ENCODE measurements around the gene FBN2. TPM values are rescaled to one million over a fixed set of nuclear protein-coding genes. Genes with fewer than 3 reads are reported as not detected.

The FBN2 gene
- polyA plus RNA-seq, 1 experiment, result 157 TPM

DNA sequence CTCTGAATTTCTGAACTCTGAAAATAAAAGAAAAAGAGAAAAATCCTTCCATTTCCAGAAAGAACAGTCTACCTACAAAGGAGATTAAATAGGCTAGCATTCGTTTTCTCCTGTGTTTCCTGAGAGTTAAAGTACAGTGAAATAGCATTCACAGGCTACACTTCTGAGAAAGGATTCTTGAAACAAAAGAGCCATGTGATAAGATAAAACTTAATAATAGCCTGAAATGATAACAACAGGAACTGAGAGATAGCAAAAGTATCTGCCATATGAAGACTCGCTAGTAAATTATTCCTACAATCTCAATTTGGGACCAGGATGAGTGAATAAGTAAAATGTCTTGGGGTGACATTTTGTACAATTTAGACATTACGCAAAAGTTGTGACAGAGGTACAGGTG is 62.4 kb downstream of the FBN2 start:
- DNase-seq (ENCODE audit: low read depth), result no peak
- TF ChIP-seq, protein P1, sequence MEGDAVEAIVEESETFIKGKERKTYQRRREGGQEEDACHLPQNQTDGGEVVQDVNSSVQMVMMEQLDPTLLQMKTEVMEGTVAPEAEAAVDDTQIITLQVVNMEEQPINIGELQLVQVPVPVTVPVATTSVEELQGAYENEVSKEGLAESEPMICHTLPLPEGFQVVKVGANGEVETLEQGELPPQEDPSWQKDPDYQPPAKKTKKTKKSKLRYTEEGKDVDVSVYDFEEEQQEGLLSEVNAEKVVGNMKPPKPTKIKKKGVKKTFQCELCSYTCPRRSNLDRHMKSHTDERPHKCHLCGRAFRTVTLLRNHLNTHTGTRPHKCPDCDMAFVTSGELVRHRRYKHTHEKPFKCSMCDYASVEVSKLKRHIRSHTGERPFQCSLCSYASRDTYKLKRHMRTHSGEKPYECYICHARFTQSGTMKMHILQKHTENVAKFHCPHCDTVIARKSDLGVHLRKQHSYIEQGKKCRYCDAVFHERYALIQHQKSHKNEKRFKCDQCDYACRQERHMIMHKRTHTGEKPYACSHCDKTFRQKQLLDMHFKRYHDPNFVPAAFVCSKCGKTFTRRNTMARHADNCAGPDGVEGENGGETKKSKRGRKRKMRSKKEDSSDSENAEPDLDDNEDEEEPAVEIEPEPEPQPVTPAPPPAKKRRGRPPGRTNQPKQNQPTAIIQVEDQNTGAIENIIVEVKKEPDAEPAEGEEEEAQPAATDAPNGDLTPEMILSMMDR (IDR thresholded peaks at IDR 0.05; ENCODE audit: insufficient read depth, low read depth, low read length), result no peak
- Histone ChIP-seq H3K27me3 (ENCODE audit: control insufficient read depth, insufficient read depth, low read length) (no peaks in the 10 kb centered on the region), H3K36me3 (ENCODE audit: control insufficient read depth, insufficient read depth, low read length) (peaks cover 3% of the 10 kb centered on the region; the same call in 1 of the 2 replicates), H3K4me3 (ENCODE audit: low read depth, low read length) (no peak overlapping the region)
- POLR2A ChIA-PET, result no interaction called here
- CTCF ChIA-PET, result no interaction called here

DNA sequence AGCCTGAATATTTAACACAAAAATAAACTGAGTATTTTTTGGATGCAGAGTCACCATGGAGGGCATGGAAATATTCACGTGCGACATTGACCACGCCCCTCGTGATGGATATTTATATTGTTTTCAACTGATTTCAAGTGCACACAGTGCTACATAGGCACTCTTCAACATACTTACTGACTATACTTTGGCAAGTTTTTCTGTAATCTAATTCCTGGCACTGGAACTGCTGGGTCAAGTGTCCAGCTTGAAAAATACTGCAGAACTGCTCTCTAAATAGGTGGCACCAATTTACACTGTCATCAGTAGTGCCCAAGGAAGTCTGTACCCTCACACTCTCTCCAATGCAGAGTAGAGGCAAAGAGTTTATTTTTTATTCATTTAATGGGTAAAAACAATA is 65.1 kb downstream of the FBN2 start:
- Histone ChIP-seq H3K27me3 (ENCODE audit: control insufficient read depth, insufficient read depth, low read length) (no peaks in the 10 kb centered on the region), H3K4me3 (ENCODE audit: low read depth, low read length) (no peak overlapping the region), H3K36me3 (ENCODE audit: control insufficient read depth, insufficient read depth, low read length) (0 out of 2 replicates have a peak, but pooled peaks cover 2% of the 10 kb centered on the region)
- DNase-seq (ENCODE audit: low read depth), result no peak
- POLR2A ChIA-PET, result no interaction called here
- CTCF ChIA-PET, result no interaction called here
- TF ChIP-seq, protein P1 (IDR thresholded peaks at IDR 0.05; ENCODE audit: insufficient read depth, low read depth, low read length), result no peak

DNA sequence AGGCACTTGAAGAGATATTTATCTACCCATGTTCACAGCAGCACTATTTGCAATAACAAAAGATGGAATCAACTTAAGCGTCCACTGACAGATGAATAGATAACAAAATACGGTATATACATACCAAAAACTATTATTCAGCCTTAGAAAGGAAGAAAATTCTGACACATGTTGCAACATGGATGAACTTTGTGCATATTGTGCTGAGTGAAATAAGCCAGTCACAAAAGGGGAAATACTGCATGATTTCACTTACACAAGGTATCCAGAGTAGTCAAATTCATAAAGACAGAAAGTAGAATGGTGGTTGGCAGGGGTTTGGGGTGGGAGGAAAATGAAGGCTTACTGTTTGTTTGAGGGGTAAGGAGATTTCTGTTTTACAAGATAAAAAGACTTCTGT is 66.0 kb downstream of the FBN2 start:
- H3K27me3 ChIP-seq (ENCODE audit: control insufficient read depth, insufficient read depth, low read length), result no peaks in the 10 kb centered on the region
- H3K36me3 ChIP-seq (ENCODE audit: control insufficient read depth, insufficient read depth, low read length), result 0 out of 2 replicates have a peak, but pooled peaks cover 2% of the 10 kb centered on the region
- no peak overlapping the region for H3K4me3 ChIP-seq (ENCODE audit: low read depth, low read length)
- CTCF ChIA-PET, result no interaction called here
- TF ChIP-seq, protein P1 (IDR thresholded peaks at IDR 0.05; ENCODE audit: insufficient read depth, low read depth, low read length), result no peak
- POLR2A ChIA-PET, result no interaction called here
- no peak for DNase-seq (ENCODE audit: low read depth)

DNA sequence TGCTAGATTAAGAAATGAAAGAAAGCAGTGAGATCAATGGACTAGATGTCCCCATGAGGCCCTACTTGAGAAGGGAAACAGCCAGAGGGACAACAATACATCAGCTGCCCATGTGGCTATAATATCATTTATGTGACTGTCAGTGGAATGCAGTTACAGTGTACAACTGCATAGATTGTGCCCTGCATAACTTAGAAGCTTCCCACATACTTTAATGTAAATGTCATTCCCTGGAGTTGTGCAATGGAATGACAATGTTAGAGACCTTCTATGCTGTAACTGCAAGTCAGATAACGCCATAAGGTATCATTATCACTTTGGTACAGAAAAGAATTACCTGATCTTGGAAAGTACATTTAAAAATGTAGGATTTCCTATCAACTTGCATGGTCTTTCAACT is 67.4 kb downstream of the FBN2 start:
- Histone ChIP-seq H3K27me3 (ENCODE audit: control insufficient read depth, insufficient read depth, low read length) (no peaks in the 10 kb centered on the region), H3K4me3 (ENCODE audit: low read depth, low read length) (no peak overlapping the region), H3K36me3 (ENCODE audit: control insufficient read depth, insufficient read depth, low read length) (0 out of 2 replicates have a peak, but pooled peaks cover 2% of the 10 kb centered on the region)
- TF ChIP-seq, protein P1 (IDR thresholded peaks at IDR 0.05; ENCODE audit: insufficient read depth, low read depth, low read length), result no peak
- no peak for DNase-seq (ENCODE audit: low read depth)
- CTCF ChIA-PET, result no interaction called here
- POLR2A ChIA-PET, result no interaction called here

DNA sequence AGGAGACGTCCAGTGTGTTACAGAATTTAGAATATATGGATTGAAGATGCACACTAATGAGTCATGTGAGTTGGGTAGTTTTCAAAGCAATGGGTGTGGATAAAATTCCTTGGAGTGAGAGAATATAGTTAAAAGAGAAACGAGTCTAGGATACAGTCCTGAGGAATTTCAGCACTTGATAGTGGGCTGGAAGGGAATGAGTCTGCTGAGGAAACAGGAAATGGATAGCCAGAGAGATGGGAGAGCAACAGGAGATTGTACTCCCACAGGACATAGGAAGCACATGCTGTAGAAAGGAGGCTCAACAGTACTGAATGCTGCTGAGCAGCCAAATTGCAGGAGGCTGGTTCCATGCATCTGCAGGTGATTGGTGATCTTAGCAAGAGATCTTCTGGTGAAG is 68.1 kb downstream of the FBN2 start:
- ChIA-PET POLR2A (no interaction called here), CTCF (no interaction called here)
- TF ChIP-seq, protein P1 (IDR thresholded peaks at IDR 0.05; ENCODE audit: insufficient read depth, low read depth, low read length), result no peak
- Histone ChIP-seq H3K36me3 (ENCODE audit: control insufficient read depth, insufficient read depth, low read length) (0 out of 2 replicates have a peak, but pooled peaks cover 2% of the 10 kb centered on the region), H3K27me3 (ENCODE audit: control insufficient read depth, insufficient read depth, low read length) (no peaks in the 10 kb centered on the region), H3K4me3 (ENCODE audit: low read depth, low read length) (no peak overlapping the region)
- DNase-seq (ENCODE audit: low read depth), result no peak
